Vagina (tissue), 2 donors: Measurements from ENCODE around the gene FOXS1. TPM values are rescaled to one million over a fixed set of nuclear protein-coding genes. Genes with fewer than 3 reads are reported as not detected.

Experiments
- DNase-seq, 2 donors: peaks; one replicate each; pipeline ENCODE4 v3.0.0-alpha.2; 2017; ENCODE audit errors: extremely low spot score in 2 of 2
- H3K27ac ChIP-seq: fragments of 200-600 bp; sonication (generic); one replicate; pipeline ENCODE4 v1.5.1; 2019
- H3K27me3 ChIP-seq: fragments of 200-600 bp; sonication (generic); one replicate; pipeline ENCODE4 v1.5.1; 2019
- H3K36me3 ChIP-seq, 2 donors: fragments of 200-600 bp; sonication (generic); one replicate each; pipeline ENCODE4 v1.5.1; 2017 to 2019
- H3K4me1 ChIP-seq: fragments of 200-600 bp; sonication (generic); one replicate; pipeline ENCODE4 v1.5.1; 2019
- H3K4me3 ChIP-seq, 2 donors: fragments of 200-600 bp; sonication (generic); 1 replicate in 1 of 2; 2 replicates in 1 of 2; pipeline ENCODE4 v1.5.1; 2016 to 2019
- H3K9me3 ChIP-seq: fragments of 200-600 bp; sonication (generic); one replicate; pipeline ENCODE4 v1.5.1; 2019
- POLR2A ChIP-seq, 2 donors: fragments of 450-650 bp; IDR thresholded peaks; one replicate each; pipeline ENCODE4 v1.6.1; 2017; ENCODE audit warnings: antibody characterized with exemption in 2 of 2, mild to moderate bottlenecking in 2 of 2, moderate library complexity in 2 of 2
- POLR2AphosphoS5 ChIP-seq, 2 donors: sonication (generic); formaldehyde crosslinking; IDR thresholded peaks; one replicate each; pipeline ENCODE4 v1.9.0; 2017; ENCODE audit warnings: antibody characterized with exemption in 2 of 2, mild to moderate bottlenecking in 2 of 2, low read depth in 1 of 2; ENCODE audit not compliant: insufficient read depth in 1 of 2
- intact Hi-C: fragments of 100-400 bp; cut with DNase I; formaldehyde crosslinking; loops from one replicate; pipeline ENCODE4 v1.15.1; 2023
- total RNA-seq: library from RNA; depleted of rRNA; stranded (reverse); fragments of >200 nt; gene quantifications from one replicate; pipeline ENCODE4 v1.2.3, GENCODE V29; 2016
- TF ChIP-seq, protein P1 (sequence below), 3 experiments: fragments of 450-650 bp in 2 of 3; fragments of 200-600 bp in 1 of 3; sonication (generic) in 1 of 3; IDR thresholded peaks; one replicate each; pipeline ENCODE4 v1.5.1; 2017 to 2019; ENCODE audit warnings: antibody characterized with exemption in 3 of 3, mild to moderate bottlenecking in 2 of 3, moderate library complexity in 2 of 3

The FOXS1 gene
- total RNA-seq, 1 donor from 2014 or later = not detected

DNA sequence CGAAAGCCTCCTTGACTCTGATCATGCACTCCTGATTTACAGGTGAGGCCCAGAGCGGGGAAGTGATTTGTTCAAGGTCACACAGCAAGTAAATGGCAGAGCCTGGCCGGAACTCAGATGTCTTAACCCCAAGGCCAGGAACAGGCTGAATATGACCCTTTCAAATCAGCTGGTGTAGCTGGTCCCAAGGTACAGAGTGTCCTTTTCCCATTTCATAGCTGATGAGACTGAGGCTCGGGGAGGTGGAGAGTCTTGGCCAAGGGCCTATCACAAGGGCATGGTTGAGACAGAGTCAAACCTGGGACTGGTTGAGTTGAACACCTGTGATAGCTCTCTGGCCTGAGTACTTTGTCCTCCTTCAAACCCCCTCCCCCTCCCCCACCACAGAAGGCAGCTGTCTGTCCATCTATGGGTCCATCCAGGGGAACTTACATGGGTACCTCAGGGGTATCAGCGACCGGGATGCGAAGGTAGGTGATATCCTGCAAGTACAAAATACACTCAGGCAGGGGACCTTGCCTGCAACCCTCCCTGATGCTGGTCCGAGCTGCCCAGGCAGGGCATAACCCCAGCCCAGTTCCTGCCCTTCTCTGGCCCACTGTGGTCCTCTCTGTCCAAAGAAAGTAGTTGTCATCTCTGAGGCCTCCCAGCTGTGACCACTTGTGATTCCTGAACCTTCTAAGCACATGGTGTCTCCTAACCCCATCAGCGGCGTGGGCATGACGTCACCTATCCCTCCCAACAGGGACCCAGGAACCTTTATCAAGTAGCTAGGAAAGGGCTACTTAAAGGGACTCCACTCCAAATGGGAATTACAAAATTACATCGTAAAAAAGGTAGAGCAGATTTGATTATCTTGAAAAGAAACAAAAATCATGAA lies 19.4 kb upstream of the FOXS1 start:
- Histone ChIP-seq H3K4me1 (peaks cover 24% of the 10 kb centered on the region), H3K4me3 (no peak overlapping the region), H3K27ac (no peak overlapping the region), H3K36me3 (no peaks in the 10 kb centered on the region), H3K9me3 (no peaks in the 10 kb centered on the region), H3K27me3 (no peaks in the 10 kb centered on the region)
- intact Hi-C loops = no loop called here
- no peak for DNase-seq
- TF ChIP-seq, protein P1, sequence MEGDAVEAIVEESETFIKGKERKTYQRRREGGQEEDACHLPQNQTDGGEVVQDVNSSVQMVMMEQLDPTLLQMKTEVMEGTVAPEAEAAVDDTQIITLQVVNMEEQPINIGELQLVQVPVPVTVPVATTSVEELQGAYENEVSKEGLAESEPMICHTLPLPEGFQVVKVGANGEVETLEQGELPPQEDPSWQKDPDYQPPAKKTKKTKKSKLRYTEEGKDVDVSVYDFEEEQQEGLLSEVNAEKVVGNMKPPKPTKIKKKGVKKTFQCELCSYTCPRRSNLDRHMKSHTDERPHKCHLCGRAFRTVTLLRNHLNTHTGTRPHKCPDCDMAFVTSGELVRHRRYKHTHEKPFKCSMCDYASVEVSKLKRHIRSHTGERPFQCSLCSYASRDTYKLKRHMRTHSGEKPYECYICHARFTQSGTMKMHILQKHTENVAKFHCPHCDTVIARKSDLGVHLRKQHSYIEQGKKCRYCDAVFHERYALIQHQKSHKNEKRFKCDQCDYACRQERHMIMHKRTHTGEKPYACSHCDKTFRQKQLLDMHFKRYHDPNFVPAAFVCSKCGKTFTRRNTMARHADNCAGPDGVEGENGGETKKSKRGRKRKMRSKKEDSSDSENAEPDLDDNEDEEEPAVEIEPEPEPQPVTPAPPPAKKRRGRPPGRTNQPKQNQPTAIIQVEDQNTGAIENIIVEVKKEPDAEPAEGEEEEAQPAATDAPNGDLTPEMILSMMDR (IDR thresholded peaks at IDR 0.05) = no peak
- TF ChIP-seq POLR2AphosphoS5 (IDR thresholded peaks at IDR 0.05; ENCODE audit: insufficient read depth in 1 of 2, low read depth in 1 of 2) (no peak), POLR2A (IDR thresholded peaks at IDR 0.05) (no peak)

DNA sequence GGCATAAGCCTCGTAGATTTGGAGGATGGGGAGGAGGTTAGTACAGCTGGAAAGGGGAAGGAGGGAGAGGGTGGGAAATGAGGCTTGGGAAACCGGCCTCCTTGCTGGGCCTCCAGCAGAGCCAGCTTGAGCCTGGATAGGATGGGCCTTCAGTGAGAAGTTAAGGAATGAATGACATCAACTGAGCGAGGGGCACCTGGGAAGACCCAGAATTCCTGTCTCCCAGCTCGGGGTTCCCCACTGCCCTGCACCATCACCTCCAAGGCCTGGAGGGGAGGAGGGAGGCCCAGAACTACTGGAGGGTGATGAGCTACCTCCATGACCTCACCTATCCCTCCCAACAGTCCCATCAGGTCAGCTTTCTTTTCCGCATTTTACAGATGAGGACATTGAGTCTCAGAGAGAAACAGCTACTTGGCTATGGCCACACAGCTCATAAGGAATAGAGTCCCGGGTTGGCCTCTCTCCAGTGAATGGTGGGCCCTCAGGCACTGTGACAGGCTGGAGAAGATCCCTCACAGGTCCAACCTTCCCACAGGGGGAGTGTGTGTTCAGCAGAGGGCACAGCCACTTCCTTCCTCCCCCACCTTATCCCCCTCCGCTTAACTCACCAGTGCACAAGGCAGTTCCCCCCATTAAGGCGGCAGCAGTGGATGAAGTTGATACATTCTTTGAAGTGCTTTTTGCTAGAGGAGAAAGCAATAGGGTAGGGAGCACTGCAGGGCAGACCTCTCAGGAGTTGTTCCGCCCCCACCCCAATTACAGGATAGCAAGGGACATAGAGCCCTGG lies 18.1 kb upstream of the FOXS1 start:
- intact Hi-C loops = no loop called here
- Histone ChIP-seq H3K27me3 (no peaks in the 10 kb centered on the region), H3K27ac (no peak overlapping the region), H3K9me3 (no peaks in the 10 kb centered on the region), H3K36me3 (no peaks in the 10 kb centered on the region), H3K4me3 (no peak overlapping the region), H3K4me1 (peaks cover 15% of the 10 kb centered on the region)
- TF ChIP-seq, protein P1 (IDR thresholded peaks at IDR 0.05) = no peak
- TF ChIP-seq POLR2A (IDR thresholded peaks at IDR 0.05) = no peak
- DNase-seq = no peak

DNA sequence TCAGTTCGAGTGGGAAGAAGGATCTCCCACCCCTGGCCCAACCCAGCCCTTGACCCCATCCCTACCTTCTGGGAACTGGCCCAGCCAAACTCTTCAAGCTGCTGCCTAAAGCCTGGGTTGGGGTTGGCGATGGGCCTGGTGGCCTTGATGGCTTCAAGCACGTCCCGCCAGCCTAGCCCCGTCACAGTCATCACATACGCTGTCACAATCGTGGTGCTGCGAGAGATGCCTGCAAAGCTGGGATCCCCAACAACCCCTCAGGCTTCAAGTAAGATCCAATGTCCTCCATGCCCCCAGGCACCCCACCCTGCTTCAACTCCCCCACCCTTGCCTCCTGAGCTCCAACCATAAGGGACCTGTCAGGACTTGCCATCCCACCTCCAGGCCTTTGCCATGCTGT lies 17.1 kb upstream of the FOXS1 start:
- Histone ChIP-seq H3K27ac (no peak overlapping the region), H3K27me3 (no peaks in the 10 kb centered on the region), H3K9me3 (no peaks in the 10 kb centered on the region), H3K4me1 (peaks cover 15% of the 10 kb centered on the region), H3K4me3 (no peak overlapping the region), H3K36me3 (no peaks in the 10 kb centered on the region)
- TF ChIP-seq POLR2AphosphoS5 (IDR thresholded peaks at IDR 0.05; ENCODE audit: insufficient read depth in 1 of 2, low read depth in 1 of 2) (no peak), POLR2A (IDR thresholded peaks at IDR 0.05) (no peak)
- TF ChIP-seq, protein P1 (IDR thresholded peaks at IDR 0.05) = no peak
- DNase-seq = no peak
- intact Hi-C loops = no loop called here

DNA sequence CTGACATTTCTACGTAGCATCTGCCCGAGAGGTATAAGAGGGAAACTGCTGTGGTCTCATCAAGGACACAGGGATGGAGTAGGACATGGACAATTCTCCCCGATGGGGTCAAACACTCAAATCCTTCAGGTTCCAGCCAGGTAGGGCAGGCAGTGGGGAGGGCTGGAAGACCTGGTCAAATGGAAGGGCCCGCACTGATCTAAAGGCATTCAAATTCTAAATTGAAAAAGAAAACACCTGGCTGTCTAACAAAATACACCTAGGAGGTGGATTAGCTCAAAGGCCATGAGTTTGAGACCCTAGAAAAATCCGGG lies 16.7 kb upstream of the FOXS1 start:
- H3K4me1 ChIP-seq = peaks cover 15% of the 10 kb centered on the region
- H3K4me3 ChIP-seq = no peak overlapping the region
- TF ChIP-seq POLR2AphosphoS5 (IDR thresholded peaks at IDR 0.05; ENCODE audit: insufficient read depth in 1 of 2, low read depth in 1 of 2) (no peak), POLR2A (IDR thresholded peaks at IDR 0.05) (no peak)
- TF ChIP-seq, protein P1 (IDR thresholded peaks at IDR 0.05) = no peak
- H3K36me3 ChIP-seq = no peaks in the 10 kb centered on the region
- H3K27ac ChIP-seq = no peak overlapping the region
- H3K27me3 ChIP-seq = no peaks in the 10 kb centered on the region
- intact Hi-C loops = no loop called here
- DNase-seq = no peak
- no peaks in the 10 kb centered on the region for H3K9me3 ChIP-seq
